Measurements from ENCODE around the gene DMKN.

Gene DMKN

GRCh38 chr19:35531291-35531690, 17.8 kb upstream of the DMKN start:
- Mint-ChIP-seq H3K27ac (no peak overlapping the region), H3K27me3 (ENCODE audit: low read depth) (peaks cover 12% of the 10 kb centered on the region), H3K36me3 (ENCODE audit: low read depth) (no peaks in the 10 kb centered on the region), H3K4me3 (no peak overlapping the region), H3K4me1 (no peaks in the 10 kb centered on the region), H3K9me3 (no peaks in the 10 kb centered on the region)
- TF ChIP-seq, protein P1, sequence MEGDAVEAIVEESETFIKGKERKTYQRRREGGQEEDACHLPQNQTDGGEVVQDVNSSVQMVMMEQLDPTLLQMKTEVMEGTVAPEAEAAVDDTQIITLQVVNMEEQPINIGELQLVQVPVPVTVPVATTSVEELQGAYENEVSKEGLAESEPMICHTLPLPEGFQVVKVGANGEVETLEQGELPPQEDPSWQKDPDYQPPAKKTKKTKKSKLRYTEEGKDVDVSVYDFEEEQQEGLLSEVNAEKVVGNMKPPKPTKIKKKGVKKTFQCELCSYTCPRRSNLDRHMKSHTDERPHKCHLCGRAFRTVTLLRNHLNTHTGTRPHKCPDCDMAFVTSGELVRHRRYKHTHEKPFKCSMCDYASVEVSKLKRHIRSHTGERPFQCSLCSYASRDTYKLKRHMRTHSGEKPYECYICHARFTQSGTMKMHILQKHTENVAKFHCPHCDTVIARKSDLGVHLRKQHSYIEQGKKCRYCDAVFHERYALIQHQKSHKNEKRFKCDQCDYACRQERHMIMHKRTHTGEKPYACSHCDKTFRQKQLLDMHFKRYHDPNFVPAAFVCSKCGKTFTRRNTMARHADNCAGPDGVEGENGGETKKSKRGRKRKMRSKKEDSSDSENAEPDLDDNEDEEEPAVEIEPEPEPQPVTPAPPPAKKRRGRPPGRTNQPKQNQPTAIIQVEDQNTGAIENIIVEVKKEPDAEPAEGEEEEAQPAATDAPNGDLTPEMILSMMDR (IDR thresholded peaks at IDR 0.05; ENCODE audit: unreplicated experiment in 3 of 3), result no peak

- H3K4me1 Mint-ChIP-seq, result no peaks in the 10 kb centered on the region
- no peak overlapping the region for H3K27ac Mint-ChIP-seq
- peaks cover 21% of the 10 kb centered on the region for H3K27me3 Mint-ChIP-seq (ENCODE audit: low read depth)
- no peaks in the 10 kb centered on the region for H3K36me3 Mint-ChIP-seq (ENCODE audit: low read depth)
- no peaks in the 10 kb centered on the region for H3K9me3 Mint-ChIP-seq
- TF ChIP-seq, protein P1 (IDR thresholded peaks at IDR 0.05; ENCODE audit: unreplicated experiment in 3 of 3), result no peak
- H3K4me3 Mint-ChIP-seq, result no peak overlapping the region
These were observed 16.1 kb upstream of the DMKN start for GRCh38 chr19:35529241-35530218.

DNA sequence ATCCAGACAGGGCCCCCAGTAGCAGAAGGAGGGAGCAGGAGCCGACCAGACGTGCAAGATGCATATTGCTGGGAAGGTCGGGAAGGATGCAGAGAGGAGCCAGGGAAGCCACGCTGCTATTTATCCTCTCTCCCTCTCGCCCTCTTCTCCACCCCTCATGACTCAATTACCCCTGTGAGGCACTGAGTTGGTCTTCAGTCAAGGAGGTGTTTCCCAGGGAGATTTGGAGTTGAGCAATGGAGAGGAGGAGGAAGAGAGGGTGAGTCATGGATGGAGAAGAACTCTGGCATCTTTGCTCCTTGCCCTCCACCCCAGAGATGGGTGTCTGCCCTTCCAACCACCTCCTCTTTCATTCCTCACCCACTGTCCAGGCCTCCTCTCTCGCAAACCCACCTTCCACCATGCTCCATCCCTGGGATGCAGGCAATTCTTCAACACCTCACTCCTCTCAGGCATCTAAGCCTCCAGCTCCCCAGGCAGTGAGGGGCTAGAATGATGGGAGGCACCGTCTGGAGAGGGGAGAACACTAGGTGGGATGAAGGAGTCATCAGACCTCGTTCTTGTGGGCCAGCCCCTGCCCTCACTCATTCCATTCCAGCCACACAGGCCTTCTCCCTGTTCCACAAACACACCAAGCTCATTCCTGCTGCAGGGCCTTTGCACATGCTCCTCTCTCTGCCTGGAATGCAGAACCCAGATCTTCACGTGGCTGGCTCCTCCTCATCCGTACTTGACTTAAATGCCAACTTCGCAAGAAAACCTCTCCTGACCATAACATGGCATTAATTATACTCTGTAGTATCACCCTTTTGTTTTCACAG, 15.0 kb upstream of the DMKN start, which contains the start of gene SBSN:
Gene SBSN, minus strand, starts transcription at position 94 of the 821 bp plus-strand sequence. Its CDS starts 30 bp downstream, at position 64.
- H3K27ac Mint-ChIP-seq, result no peak within 1 kb of the TSS
- H3K4me3 Mint-ChIP-seq, result no peak within 1 kb of the TSS
- no peaks in the 10 kb centered on the region for H3K9me3 Mint-ChIP-seq
- H3K27me3 Mint-ChIP-seq (ENCODE audit: low read depth), result peaks cover 23% of the 10 kb centered on the region
- H3K36me3 Mint-ChIP-seq (ENCODE audit: low read depth), result no peaks in the 10 kb centered on the region
- H3K4me1 Mint-ChIP-seq, result no peaks in the 10 kb centered on the region
- TF ChIP-seq, protein P1 (IDR thresholded peaks at IDR 0.05; ENCODE audit: unreplicated experiment in 3 of 3), result no peak

GRCh38 chr19:35525873-35526272, 12.4 kb upstream of the DMKN start:
- H3K9me3 Mint-ChIP-seq, result no peaks in the 10 kb centered on the region
- no peak overlapping the region for H3K27ac Mint-ChIP-seq
- TF ChIP-seq, protein P1 (IDR thresholded peaks at IDR 0.05; ENCODE audit: unreplicated experiment in 3 of 3), result no peak
- no peaks in the 10 kb centered on the region for H3K36me3 Mint-ChIP-seq (ENCODE audit: low read depth)
- H3K4me3 Mint-ChIP-seq, result no peak overlapping the region
- H3K4me1 Mint-ChIP-seq, result no peaks in the 10 kb centered on the region
- peaks cover 29% of the 10 kb centered on the region for H3K27me3 Mint-ChIP-seq (ENCODE audit: low read depth)

DNA sequence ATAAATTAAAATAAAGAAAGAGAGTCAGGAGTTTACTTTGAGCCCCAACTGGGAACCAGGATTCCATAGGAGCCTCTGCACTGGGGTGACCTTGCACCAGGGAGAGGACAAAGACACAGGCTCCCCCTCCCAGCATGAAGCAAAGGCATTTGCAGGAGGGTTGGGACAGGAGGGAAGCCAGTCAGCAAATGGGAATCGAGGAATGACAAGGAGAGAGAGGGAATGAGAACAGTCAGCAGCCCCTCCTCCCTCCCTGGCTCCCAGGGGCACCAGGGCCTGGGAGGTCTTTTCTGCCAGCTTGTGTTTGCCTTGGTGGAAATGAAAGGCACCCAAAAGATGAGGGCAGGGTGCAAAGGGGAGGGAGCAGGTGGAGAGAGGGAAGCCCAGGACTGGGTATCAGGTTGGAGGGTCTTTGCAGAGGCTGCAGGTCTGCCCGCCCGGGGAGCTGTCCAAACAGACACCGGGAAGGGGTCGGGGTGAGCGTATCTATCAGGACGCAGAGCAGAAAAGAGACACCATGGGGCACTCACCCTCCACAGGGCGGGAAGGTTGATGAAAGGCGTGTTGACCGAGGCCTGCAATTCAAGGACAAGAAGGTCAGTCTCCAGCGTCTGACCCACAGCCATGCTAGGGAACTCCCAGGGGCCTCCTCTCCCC, 10.9 kb upstream of the DMKN start:
- Mint-ChIP-seq H3K27ac (no peak overlapping the region), H3K4me1 (no peaks in the 10 kb centered on the region), H3K4me3 (no peak overlapping the region), H3K27me3 (ENCODE audit: low read depth) (peaks cover 37% of the 10 kb centered on the region), H3K9me3 (no peaks in the 10 kb centered on the region), H3K36me3 (ENCODE audit: low read depth) (no peaks in the 10 kb centered on the region)
- TF ChIP-seq, protein P1 (IDR thresholded peaks at IDR 0.05; ENCODE audit: unreplicated experiment in 3 of 3), result no peak
